Measurements from ENCODE around the gene AKT1S1. TPM values are rescaled to one million over a fixed set of nuclear protein-coding genes. Genes with fewer than 3 reads are reported as not detected.

The AKT1S1 gene
- total and polyA plus RNA-seq, 2 of the 13 experiments (the other 11 are each of a cell fraction or from before 2014, with no cell fraction given) = 13.5 to 27.8 TPM

GRCh38 chr19:49908480-49909420 lies 31.6 kb upstream of the AKT1S1 start:
- TF ChIP-seq ZNF468 (CRISPR knock-in tag; IDR thresholded peaks at IDR 0.05) = no peak
- TF ChIP-seq ZC3H13 (CRISPR knock-in tag; IDR thresholded peaks at IDR 0.05) = peak; percentile 70
- TF ChIP-seq, protein P1, sequence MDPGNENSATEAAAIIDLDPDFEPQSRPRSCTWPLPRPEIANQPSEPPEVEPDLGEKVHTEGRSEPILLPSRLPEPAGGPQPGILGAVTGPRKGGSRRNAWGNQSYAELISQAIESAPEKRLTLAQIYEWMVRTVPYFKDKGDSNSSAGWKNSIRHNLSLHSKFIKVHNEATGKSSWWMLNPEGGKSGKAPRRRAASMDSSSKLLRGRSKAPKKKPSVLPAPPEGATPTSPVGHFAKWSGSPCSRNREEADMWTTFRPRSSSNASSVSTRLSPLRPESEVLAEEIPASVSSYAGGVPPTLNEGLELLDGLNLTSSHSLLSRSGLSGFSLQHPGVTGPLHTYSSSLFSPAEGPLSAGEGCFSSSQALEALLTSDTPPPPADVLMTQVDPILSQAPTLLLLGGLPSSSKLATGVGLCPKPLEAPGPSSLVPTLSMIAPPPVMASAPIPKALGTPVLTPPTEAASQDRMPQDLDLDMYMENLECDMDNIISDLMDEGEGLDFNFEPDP (CRISPR knock-in tag; conservative IDR thresholded peaks at IDR 0.05) = no peak
- peak; percentile 82 for TF ChIP-seq AGO2 (optimal IDR thresholded peaks at IDR 0.05; ENCODE audit: low read depth, low read length)
- no peak for TF ChIP-seq SALL2 (CRISPR knock-in tag; IDR thresholded peaks at IDR 0.05)
- peak; percentile 44 for TF ChIP-seq RBM22 (optimal IDR thresholded peaks at IDR 0.05; ENCODE audit: low read length)
- FAIRE-seq (no peak), DNase-seq (ENCODE audit: low spot score) (no peak), ATAC-seq (no peak)
- ChIA-PET POLR2A (interaction anchor here (1.4 to 1.9 kb wide), 2 partner anchors 20 to 21 kb away, joined by 4 to 8 read pairs; partner anchors contain the start of genes ATF5 and NUP62), CTCF (ENCODE audit: low intra/inter-chr PET ratio, low total read pairs) (no interaction called here)
- Histone ChIP-seq H3K79me2 (ENCODE audit: insufficient read depth, low read length) (no peaks in the 10 kb centered on the region), H2AFZ (ENCODE audit: low read length) (no peak overlapping the region), H3K4me2 (ENCODE audit: low read depth, low read length) (no peak overlapping the region), H3K9ac (ENCODE audit: insufficient read depth, low read depth, low read length) (no peak overlapping the region), H3K36me3 (replicated peaks in 1 of 2; ENCODE audit: control insufficient read depth in 1 of 2, insufficient read depth in 2 of 2, low read length in 2 of 2) (peaks cover 21 to 33% of the 10 kb centered on the region in 2 experiments; a peak in 4 of 5 replicates), H4K20me1 (ENCODE audit: insufficient read depth, low read length) (no peaks in the 10 kb centered on the region), H3K4me1 (ENCODE audit: insufficient read depth, low read length) (peaks cover 18% of the 10 kb centered on the region), H3K27ac (ENCODE audit: extremely low read length, insufficient read depth, low read length) (no peak overlapping the region), H3K27me3 (ENCODE audit: control insufficient read depth in 1 of 2, insufficient read depth in 2 of 2, low read length in 2 of 2) (no peaks in the 10 kb centered on the region), H3K9me3 (ENCODE audit: low read length) (no peaks in the 10 kb centered on the region), H3K4me3 (replicated peaks in 1 of 3; ENCODE audit: insufficient read depth in 1 of 3, low read depth in 2 of 3, low read length in 3 of 3) (no peak overlapping the region)
- in situ Hi-C loops (cut with HindIII; ENCODE audit: extremely low pct_ligation_motif_present, low pct_unique_long_range_greater_than_20kb) (no loop called here), intact Hi-C loops (cut with micrococcal nuclease; ENCODE audit: unreplicated experiment) (no loop called here)
- no TSS peak for BruUV-seq (replicated peaks)
- WGBS (ENCODE audit: low lambda C conversion rate) = 98% methylated on average over 37 of the region's 37 CpGs
